GM12872 (cell line): ENCODE results near the gene BSN.
A peak's percentile ranks its signal among the peaks of the same experiment; 100 is the strongest.

ENCODE experiments used
- TF ChIP-seq, protein P1 (sequence below): IDR thresholded peaks from 3 replicates; pipeline ENCODE4 v1.5.1; 2011; ENCODE audit warnings: low read depth, mild to moderate bottlenecking, low read length, moderate library complexity; ENCODE audit not compliant: insufficient read depth

The BSN gene

GRCh38 chr3:49700453-49701128 lies 146.3 kb downstream of the BSN start:
- TF ChIP-seq, protein P1, sequence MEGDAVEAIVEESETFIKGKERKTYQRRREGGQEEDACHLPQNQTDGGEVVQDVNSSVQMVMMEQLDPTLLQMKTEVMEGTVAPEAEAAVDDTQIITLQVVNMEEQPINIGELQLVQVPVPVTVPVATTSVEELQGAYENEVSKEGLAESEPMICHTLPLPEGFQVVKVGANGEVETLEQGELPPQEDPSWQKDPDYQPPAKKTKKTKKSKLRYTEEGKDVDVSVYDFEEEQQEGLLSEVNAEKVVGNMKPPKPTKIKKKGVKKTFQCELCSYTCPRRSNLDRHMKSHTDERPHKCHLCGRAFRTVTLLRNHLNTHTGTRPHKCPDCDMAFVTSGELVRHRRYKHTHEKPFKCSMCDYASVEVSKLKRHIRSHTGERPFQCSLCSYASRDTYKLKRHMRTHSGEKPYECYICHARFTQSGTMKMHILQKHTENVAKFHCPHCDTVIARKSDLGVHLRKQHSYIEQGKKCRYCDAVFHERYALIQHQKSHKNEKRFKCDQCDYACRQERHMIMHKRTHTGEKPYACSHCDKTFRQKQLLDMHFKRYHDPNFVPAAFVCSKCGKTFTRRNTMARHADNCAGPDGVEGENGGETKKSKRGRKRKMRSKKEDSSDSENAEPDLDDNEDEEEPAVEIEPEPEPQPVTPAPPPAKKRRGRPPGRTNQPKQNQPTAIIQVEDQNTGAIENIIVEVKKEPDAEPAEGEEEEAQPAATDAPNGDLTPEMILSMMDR = no peak

DNA sequence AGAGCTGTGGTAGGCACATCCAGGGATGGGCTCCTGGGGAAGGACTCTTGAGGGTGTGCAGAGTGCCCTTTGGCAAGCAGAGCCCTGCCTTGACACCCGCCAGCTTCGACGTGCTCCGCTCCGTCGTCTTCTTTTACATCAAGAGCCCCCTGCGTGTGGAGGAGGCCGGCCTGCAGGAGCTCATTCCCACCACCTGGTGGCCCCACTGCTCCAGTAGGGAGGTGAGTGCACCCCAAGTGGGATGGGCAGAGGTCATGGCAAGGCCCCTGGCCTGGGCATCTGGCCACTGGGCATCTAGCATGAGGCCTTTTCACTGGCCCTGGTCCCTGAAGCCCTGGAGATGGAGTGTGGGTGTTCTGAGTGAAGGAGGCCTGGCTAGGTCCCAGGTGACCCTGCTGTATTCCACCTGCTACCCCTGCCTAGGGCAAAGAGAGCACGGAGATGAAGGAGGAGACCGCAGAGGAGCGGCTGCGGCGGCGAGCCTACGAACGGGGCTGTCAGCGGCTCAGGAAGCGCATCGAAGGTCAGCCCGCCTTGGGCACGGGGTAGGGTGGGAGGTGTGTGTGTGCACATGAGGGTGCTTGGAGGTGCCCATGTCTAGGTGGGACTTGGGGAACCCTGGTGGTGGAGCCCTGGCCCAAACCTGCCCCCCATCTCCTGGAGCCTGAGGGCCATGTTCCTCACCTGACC lies 147.3 kb downstream of the BSN start:
- TF ChIP-seq, protein P1 = peak; percentile 43; the same call in 2 of the 3 replicates

GRCh38 chr3:49702672-49703071 lies 148.4 kb downstream of the BSN start:
- TF ChIP-seq, protein P1 = no peak

- TF ChIP-seq, protein P1 = peak; percentile 95
Observed at GRCh38 chr3:49703443-49703927, 149.2 kb downstream of the BSN start.

- TF ChIP-seq, protein P1 = no peak
Observed at GRCh38 chr3:49703956-49704355, 149.7 kb downstream of the BSN start.

- TF ChIP-seq, protein P1 = no peak
Observed at GRCh38 chr3:49704629-49705028, 150.4 kb downstream of the BSN start.

GRCh38 chr3:49705390-49705960 lies 151.2 kb downstream of the BSN start:
- TF ChIP-seq, protein P1 = no peak
